Measurements from ENCODE around the gene MAP7D3.

DNA sequence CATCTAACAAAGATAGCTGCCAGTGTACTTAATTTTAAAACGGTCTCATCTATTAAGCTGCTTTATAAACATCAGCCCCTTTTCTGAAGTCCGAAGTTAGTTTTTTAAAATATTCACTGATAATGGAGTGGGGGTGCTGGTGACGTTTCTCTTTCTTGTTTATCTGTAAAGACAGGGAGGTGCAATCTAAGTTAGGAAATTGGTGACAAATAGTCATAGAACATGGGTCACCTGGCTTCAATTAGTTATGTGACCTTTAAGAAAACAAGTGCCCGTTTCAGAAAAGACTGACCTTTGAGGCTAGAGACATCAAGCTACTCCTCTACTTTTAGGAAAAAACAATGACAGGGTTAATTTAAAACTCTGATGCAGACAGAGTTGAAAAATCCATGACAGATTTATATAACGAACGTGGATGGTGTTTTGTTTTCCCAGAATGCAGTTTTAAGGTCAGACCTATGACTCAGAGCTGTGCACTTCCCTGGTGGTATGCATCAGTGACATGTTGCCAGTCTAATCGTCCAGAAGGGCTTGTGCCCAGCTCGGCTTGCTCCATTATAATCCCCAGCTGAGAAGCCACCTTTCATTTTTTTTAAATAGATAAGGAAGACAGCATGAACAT lies 65.7 kb downstream of the MAP7D3 start:
- TF ChIP-seq, protein P1, sequence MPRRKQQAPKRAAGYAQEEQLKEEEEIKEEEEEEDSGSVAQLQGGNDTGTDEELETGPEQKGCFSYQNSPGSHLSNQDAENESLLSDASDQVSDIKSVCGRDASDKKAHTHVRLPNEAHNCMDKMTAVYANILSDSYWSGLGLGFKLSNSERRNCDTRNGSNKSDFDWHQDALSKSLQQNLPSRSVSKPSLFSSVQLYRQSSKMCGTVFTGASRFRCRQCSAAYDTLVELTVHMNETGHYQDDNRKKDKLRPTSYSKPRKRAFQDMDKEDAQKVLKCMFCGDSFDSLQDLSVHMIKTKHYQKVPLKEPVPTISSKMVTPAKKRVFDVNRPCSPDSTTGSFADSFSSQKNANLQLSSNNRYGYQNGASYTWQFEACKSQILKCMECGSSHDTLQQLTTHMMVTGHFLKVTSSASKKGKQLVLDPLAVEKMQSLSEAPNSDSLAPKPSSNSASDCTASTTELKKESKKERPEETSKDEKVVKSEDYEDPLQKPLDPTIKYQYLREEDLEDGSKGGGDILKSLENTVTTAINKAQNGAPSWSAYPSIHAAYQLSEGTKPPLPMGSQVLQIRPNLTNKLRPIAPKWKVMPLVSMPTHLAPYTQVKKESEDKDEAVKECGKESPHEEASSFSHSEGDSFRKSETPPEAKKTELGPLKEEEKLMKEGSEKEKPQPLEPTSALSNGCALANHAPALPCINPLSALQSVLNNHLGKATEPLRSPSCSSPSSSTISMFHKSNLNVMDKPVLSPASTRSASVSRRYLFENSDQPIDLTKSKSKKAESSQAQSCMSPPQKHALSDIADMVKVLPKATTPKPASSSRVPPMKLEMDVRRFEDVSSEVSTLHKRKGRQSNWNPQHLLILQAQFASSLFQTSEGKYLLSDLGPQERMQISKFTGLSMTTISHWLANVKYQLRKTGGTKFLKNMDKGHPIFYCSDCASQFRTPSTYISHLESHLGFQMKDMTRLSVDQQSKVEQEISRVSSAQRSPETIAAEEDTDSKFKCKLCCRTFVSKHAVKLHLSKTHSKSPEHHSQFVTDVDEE (CRISPR knock-in tag; IDR thresholded peaks at IDR 0.05) = no peak
- TF ChIP-seq CSDC2 (CRISPR knock-in tag; IDR thresholded peaks at IDR 0.05) (no peak), OSR1 (CRISPR knock-in tag; IDR thresholded peaks at IDR 0.05) (no peak), ARNTL (CRISPR knock-in tag; IDR thresholded peaks at IDR 0.05; ENCODE audit: borderline replicate concordance, low read depth) (no peak), ZC3H10 (CRISPR knock-in tag; IDR thresholded peaks at IDR 0.05) (no peak), SNAI2 (CRISPR knock-in tag; IDR thresholded peaks at IDR 0.05) (no peak), ZNF70 (CRISPR knock-in tag; IDR thresholded peaks at IDR 0.05) (no peak), ISL1 (CRISPR knock-in tag; IDR thresholded peaks at IDR 0.05) (peak; percentile 10; the same call in 1 of the 2 replicates), ZNF8 (CRISPR knock-in tag; IDR thresholded peaks at IDR 0.05) (no peak), PPARA (CRISPR knock-in tag; IDR thresholded peaks at IDR 0.05; ENCODE audit: borderline replicate concordance) (no peak)
- TF ChIP-seq, protein P2, sequence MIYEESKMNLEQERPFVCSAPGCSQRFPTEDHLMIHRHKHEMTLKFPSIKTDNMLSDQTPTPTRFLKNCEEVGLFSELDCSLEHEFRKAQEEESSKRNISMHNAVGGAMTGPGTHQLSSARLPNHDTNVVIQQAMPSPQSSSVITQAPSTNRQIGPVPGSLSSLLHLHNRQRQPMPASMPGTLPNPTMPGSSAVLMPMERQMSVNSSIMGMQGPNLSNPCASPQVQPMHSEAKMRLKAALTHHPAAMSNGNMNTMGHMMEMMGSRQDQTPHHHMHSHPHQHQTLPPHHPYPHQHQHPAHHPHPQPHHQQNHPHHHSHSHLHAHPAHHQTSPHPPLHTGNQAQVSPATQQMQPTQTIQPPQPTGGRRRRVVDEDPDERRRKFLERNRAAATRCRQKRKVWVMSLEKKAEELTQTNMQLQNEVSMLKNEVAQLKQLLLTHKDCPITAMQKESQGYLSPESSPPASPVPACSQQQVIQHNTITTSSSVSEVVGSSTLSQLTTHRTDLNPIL (CRISPR knock-in tag; IDR thresholded peaks at IDR 0.05; ENCODE audit: low read depth) = no peak
- TF ChIP-seq, protein P3, sequence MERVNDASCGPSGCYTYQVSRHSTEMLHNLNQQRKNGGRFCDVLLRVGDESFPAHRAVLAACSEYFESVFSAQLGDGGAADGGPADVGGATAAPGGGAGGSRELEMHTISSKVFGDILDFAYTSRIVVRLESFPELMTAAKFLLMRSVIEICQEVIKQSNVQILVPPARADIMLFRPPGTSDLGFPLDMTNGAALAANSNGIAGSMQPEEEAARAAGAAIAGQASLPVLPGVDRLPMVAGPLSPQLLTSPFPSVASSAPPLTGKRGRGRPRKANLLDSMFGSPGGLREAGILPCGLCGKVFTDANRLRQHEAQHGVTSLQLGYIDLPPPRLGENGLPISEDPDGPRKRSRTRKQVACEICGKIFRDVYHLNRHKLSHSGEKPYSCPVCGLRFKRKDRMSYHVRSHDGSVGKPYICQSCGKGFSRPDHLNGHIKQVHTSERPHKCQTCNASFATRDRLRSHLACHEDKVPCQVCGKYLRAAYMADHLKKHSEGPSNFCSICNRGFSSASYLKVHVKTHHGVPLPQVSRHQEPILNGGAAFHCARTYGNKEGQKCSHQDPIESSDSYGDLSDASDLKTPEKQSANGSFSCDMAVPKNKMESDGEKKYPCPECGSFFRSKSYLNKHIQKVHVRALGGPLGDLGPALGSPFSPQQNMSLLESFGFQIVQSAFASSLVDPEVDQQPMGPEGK (CRISPR knock-in tag; IDR thresholded peaks at IDR 0.05; ENCODE audit: borderline replicate concordance) = no peak
- TF ChIP-seq, protein P4, sequence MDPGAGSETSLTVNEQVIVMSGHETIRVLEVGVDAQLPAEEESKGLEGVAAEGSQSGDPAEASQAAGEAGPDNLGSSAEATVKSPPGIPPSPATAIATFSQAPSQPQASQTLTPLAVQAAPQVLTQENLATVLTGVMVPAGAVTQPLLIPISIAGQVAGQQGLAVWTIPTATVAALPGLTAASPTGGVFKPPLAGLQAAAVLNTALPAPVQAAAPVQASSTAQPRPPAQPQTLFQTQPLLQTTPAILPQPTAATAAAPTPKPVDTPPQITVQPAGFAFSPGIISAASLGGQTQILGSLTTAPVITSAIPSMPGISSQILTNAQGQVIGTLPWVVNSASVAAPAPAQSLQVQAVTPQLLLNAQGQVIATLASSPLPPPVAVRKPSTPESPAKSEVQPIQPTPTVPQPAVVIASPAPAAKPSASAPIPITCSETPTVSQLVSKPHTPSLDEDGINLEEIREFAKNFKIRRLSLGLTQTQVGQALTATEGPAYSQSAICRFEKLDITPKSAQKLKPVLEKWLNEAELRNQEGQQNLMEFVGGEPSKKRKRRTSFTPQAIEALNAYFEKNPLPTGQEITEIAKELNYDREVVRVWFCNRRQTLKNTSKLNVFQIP (CRISPR knock-in tag; IDR thresholded peaks at IDR 0.05; ENCODE audit: borderline replicate concordance, low read depth) = no peak

Measured in SK-N-SH treated with all-trans-retinoic acid at 6 μM for 48 hours (cell line).